ENCODE measurements around the gene TF. TPM values are rescaled to one million over a fixed set of nuclear protein-coding genes. Genes with fewer than 3 reads are reported as not detected.

The TF gene
- total and polyA plus RNA-seq, 10 of the 15 experiments (the other 5 are each of a cell fraction or from before 2014, with no cell fraction given) = under 0.01 to 8.9 (median 0.05) TPM; not detected in 1

GRCh38 chr3:133717424-133717823 lies 28.8 kb upstream of the TF start (continued):
- no peak for TF ChIP-seq BMI1 (IDR thresholded peaks at IDR 0.05; ENCODE audit: borderline replicate concordance)
- TF ChIP-seq FOS (IDR thresholded peaks at IDR 0.05; ENCODE audit: borderline replicate concordance, extremely low read depth, insufficient read length) = no peak
- no peak for TF ChIP-seq RBBP5 (conservative IDR thresholded peaks at IDR 0.05)
- TF ChIP-seq ZNF687 (IDR thresholded peaks at IDR 0.05) = no peak
- TF ChIP-seq, protein P1, sequence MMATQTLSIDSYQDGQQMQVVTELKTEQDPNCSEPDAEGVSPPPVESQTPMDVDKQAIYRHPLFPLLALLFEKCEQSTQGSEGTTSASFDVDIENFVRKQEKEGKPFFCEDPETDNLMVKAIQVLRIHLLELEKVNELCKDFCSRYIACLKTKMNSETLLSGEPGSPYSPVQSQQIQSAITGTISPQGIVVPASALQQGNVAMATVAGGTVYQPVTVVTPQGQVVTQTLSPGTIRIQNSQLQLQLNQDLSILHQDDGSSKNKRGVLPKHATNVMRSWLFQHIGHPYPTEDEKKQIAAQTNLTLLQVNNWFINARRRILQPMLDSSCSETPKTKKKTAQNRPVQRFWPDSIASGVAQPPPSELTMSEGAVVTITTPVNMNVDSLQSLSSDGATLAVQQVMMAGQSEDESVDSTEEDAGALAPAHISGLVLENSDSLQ (IDR thresholded peaks at IDR 0.05) = no peak

- no peak overlapping the region for H3K9ac ChIP-seq (ENCODE audit: control insufficient read depth, insufficient read depth, low read length)
- H3K27me3 ChIP-seq (replicated peaks in 1 of 2; ENCODE audit: control insufficient read depth in 2 of 2, insufficient read depth in 2 of 2, low read length in 1 of 2) = no peaks in the 10 kb centered on the region; a peak in 1 of 4 replicates
- no peaks in the 10 kb centered on the region for H4K20me1 ChIP-seq (ENCODE audit: control insufficient read depth, insufficient read depth)
- FAIRE-seq (no peak), ATAC-seq (no peak), DNase-seq (ENCODE audit: low read depth, low spot score) (no peak)
- ChIA-PET RAD21 (ENCODE audit: unreplicated experiment) (no interaction called here), CTCF (no interaction called here), POLR2A (no interaction called here), SMC1A (ENCODE audit: uncharacterized antibody, unreplicated experiment) (no interaction called here)
- H2AFZ ChIP-seq (ENCODE audit: control insufficient read depth, low read depth, low read length) = no peak overlapping the region
- H3K4me1 ChIP-seq (ENCODE audit: control insufficient read depth, insufficient read depth, low read length) = no peaks in the 10 kb centered on the region
- intact Hi-C loops (cut with micrococcal nuclease; ENCODE audit: unreplicated experiment) = no loop called here
- in situ Hi-C loops (cut with MboI) = no loop called here
- H3K4me3 ChIP-seq = no peak overlapping the region
- H3K9me3 ChIP-seq (replicated peaks; ENCODE audit: control insufficient read depth, insufficient read depth, low read length) = no peaks in the 10 kb centered on the region; the same call in 1 of the 3 replicates
- H3K36me3 ChIP-seq (ENCODE audit: control insufficient read depth in 2 of 2, insufficient read depth in 2 of 2, low read length in 1 of 2) = no peaks in the 10 kb centered on the region
- TF ChIP-seq CUX1 (IDR thresholded peaks at IDR 0.05; ENCODE audit: insufficient replicate concordance, low read depth, low read length) (no peak), GABPA (IDR thresholded peaks at IDR 0.05; ENCODE audit: low read depth) (no peak), SMAD1 (IDR thresholded peaks at IDR 0.05; ENCODE audit: low read depth, partially characterized antibody) (no peak), NFYA (IDR thresholded peaks at IDR 0.05; ENCODE audit: borderline replicate concordance, low read depth, low read length) (no peak), USF1 (IDR thresholded peaks at IDR 0.05; ENCODE audit: borderline replicate concordance, extremely low read length, insufficient read depth, low read depth, low read length) (no peak)
- BruUV-seq (replicated peaks) = no TSS peak
- no peak overlapping the region for H3K4me2 ChIP-seq (ENCODE audit: control insufficient read depth, insufficient read depth)
- no peak overlapping the region for H3K27ac ChIP-seq (ENCODE audit: control insufficient read depth, insufficient read depth)
- no peaks in the 10 kb centered on the region for H3K79me2 ChIP-seq (ENCODE audit: control insufficient read depth, insufficient read depth, low read length)
These were observed 23.3 kb upstream of the TF start for GRCh38 chr3:133722935-133723334.

Data from GM12878 (cell line).